CD4-positive, alpha-beta T cell treated with Interleukin-17A for 1 hour (primary cell): ENCODE measurements around the gene KRTAP5-5.
"Not testable (repeated sequence)": the region's sequence is repeated elsewhere in the genome, so short reads cannot be mapped to it uniquely, and the experiment has no call there.

Experiments used
- DNase-seq: peaks from one replicate; pipeline ENCODE4 v3.0.0-alpha.2; 2020

The KRTAP5-5 gene

DNA sequence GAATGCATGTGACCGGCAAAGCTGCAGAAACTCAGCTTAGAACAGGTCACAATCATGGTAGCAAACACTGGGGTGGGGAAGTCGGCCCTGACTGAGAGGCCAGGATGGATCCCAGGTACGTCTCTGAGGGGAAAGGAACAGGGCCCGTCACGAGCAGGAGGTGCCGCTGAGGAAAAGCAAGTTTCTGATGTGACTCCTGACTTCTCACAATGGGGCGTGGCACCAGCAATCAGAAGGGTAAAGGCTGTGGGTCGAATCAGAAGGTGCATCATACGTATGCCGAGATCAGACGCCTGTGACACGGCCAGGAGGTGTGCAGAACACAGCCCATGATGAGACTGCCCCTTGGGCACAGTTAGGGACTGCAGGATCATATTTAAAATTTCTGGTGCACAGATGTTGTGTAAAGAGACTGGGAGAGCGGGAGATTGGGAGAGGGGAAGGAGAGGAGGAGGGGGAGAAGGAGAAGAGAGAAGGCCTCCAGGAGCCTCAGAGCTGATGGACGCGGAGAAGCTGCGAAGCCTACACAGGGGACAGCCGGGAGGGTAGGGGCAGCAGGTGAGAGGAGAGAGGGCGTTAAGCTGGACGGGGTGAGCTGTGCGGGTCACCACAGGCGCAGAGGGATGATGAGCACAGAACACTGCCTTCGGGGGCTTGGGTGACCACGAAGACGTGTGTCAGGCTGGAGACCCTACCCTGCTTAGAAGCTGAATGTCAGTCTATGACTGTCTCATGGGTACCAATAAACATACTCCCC, 30.7 kb downstream of the KRTAP5-5 start:
- DNase-seq = no peak

- not testable (repeated sequence) for DNase-seq
Observed at GRCh38 chr11:1661454-1662269, 32.1 kb downstream of the KRTAP5-5 start.

GRCh38 chr11:1662699-1663283, 33.2 kb downstream of the KRTAP5-5 start:
- not testable (repeated sequence) for DNase-seq

GRCh38 chr11:1665313-1665712, 35.7 kb downstream of the KRTAP5-5 start:
- no peak for DNase-seq

DNA sequence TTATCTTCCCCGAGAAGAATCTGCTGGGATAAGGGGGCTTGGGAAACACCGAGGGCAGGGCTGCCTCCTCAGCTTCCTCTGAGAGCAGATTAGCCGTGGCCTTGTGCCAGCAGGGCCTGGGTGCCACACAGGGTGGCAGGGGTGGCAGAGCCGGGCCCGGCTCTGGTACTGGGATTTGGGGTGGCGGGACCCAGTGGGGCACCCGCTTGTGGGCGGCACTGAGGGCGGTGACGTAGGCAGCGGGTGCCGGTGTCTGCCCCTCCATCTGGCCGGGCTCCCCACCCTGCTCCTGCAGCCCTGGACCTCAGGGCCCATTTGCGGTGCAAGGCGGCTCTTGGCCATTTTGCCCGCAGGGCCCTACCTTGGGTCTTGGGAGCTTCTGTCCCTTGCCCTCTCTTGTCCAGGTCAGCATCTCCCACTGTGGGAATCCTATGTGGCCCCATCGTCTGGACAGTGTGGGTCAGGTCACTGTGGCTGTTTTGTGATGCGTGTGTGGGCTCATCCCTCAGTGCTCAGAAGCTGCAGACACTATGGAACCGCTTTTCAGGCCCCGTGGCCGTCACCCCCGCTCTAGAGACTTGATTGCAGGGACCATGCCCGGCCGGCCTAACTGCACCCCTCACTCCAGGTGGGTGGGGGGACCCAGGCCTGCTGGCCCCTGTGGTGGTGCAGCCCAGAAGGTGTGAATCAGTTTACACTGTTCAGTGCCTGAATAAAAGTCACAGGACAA, 37.7 kb downstream of the KRTAP5-5 start:
- no peak for DNase-seq

GRCh38 chr11:1667906-1668305, 38.3 kb downstream of the KRTAP5-5 start:
- DNase-seq = no peak

DNA sequence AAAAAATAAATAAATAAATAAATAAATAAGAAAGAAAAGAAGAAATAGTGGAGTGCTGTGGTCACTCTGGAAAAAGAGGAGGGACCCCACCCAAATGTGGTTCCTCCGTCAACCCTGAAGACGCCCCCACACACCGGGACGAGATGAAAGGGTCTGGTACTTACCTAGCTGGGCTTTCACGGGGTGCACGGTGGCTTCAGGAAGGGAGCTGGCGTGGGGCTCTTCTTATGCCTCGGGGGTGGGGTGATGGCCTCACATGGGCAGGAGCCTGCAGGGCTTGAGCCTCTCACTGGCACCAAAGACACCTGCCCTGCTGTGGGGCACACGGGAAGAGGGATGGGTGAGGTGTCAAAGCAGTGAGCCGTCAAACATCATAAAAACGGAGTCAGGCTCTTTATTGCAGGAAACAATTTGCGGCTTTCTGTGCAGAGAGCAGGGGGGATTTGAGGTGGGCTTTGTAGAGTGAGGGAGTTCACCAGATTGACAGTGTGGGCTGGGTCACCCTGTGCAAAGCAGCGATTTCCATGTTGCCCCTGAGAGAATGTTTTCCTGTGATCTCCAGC, 39.4 kb downstream of the KRTAP5-5 start:
- DNase-seq = no peak

DNA sequence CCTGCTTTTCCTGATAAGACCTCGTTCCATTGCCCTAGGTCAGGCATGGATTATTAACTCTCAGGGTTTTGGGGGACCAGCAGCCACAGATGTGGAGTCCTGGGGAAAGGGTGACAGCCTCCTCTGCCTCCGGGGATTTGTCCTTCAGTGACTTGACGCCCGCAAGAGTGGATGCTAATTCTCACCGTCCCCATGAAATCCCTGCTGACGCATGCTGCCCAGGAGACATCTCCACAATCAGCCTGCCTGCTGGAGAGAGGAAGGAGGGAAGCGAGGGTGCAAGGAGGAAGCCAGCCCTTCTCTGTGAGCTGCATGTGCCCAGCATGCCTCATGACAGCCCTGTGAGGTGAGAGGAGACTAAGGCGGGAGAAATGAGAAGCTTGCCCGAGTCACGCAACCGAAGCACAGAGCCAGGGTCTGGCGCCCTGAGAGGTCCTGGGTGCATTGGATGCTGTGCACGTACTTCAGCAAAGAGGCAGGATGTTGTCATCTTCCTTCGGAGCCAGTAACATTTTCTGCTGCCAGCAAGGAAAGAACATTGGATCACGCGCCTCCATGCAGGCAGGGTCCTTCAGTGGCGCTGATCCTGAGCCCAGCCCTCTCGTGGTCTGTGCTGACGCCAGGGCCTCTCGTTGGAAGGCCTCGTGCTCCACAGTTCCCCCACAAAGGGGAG, 40.1 kb downstream of the KRTAP5-5 start:
- DNase-seq = no peak

- DNase-seq = not testable (repeated sequence)
Observed at GRCh38 chr11:1670457-1670856, 40.9 kb downstream of the KRTAP5-5 start.

- DNase-seq = no peak
Observed at GRCh38 chr11:1670905-1671371, 41.4 kb downstream of the KRTAP5-5 start.

DNA sequence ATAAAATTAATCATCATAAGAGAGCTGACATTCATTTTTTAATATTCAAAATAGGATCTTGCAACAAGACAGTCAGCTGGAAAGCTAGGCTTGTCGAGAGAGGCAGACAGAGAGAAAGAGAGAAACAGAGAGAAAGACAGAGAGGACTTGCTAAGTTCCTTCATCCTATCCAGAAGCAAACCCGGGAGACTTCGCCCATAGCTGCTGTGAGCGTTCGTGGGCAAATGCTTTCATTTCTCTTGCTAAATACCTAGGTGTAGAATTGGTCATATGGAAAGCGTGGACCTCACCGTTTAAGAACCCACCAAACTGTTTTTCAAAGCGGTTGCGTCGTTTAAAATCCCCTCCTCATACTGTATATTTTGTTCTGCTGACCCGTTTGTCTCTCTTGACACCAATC, 42.1 kb downstream of the KRTAP5-5 start:
- no peak for DNase-seq

- DNase-seq = no peak
Observed at GRCh38 chr11:1672613-1673350, 43.2 kb downstream of the KRTAP5-5 start.

GRCh38 chr11:1673446-1674172, 44.0 kb downstream of the KRTAP5-5 start:
- no peak for DNase-seq

- DNase-seq = no peak
Observed at GRCh38 chr11:1674173-1675131, 44.9 kb downstream of the KRTAP5-5 start.

DNA sequence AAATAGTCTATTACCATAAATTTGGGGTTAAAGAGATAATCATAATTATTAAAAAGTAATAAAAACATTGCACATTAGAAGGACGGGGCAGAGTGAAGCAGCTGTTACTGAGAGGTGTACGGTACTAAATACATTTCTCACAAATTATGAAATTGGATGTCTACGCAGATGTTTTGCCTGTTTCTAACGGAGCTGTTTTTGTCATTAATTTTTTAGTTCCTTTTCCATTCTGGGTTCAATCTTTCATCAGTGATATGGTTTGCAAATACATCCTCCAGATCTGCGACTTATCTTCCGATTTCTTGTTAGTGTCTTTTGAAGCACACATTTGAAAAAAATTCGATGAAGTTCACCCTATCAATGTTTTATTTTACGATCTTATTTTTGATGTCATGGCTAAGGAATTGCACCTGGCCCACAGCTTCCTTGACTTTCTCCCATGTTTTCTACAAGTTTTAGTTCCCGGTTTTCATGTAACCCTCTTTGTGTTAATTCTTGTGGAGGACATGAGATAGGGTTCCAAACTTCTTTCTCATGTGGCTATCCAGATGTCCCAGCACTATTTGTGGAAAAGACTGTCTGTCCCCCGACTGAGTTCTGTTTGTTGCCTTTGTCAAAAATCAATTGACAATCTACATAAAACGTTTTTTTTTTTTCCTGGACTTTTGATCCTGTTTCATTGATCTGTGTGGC, 46.1 kb downstream of the KRTAP5-5 start:
- no peak for DNase-seq

GRCh38 chr11:1676229-1676740, 46.7 kb downstream of the KRTAP5-5 start:
- no peak for DNase-seq

DNA sequence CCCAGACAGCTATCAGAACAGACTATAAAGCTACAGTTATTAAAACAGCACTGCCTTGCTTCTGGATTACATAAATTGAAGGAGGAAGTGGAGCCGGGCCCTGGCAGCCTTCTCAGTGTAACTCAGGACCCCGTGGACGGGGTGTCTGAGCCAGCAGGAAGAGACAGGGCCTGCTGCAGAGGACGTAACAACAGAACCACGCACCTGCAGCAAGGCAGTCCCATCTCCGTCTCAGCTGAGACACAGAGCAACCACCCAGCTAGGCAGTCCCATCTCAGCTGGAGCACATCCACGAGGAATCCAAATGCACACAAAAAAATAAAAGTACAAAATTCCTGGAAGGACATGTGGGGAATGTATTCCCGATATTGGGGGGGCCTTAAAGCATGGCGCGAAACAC, 50.3 kb downstream of the KRTAP5-5 start:
- no peak for DNase-seq
